K562 (cell line): Measurements from ENCODE around the gene TRAF7. TPM values are rescaled to one million over a fixed set of nuclear protein-coding genes. Genes with fewer than 3 reads are reported as not detected.

ENCODE experiments used
- CEBPG ChIP-seq, 3 experiments: fragments of 200-800 bp in 1 of 3; sonication (Bioruptor generic) in 1 of 3; sonication (generic) in 1 of 3; formaldehyde crosslinking in 1 of 3; IDR thresholded peaks in 2 of 3; conservative IDR thresholded peaks in 1 of 3; 2 replicates each; pipeline versions ENCODE4 v1.6.1 to v1.8.0; 2016 to 2022; ENCODE audit warnings: missing compliant biosample characterization in 2 of 3, missing genetic modification characterization in 2 of 3, mild to moderate bottlenecking in 1 of 3, missing genetic modification reagents in 1 of 3
- E2F3 ChIP-seq: fragments of 250-450 bp; sonication (Bioruptor Pico); IDR thresholded peaks from 2 replicates; pipeline ENCODE4 v1.4.0; 2020; ENCODE audit warnings: mild to moderate bottlenecking
- E2F5 ChIP-seq: sonication (generic); formaldehyde crosslinking; IDR thresholded peaks from 2 replicates; pipeline ENCODE4 v1.8.0; 2022; ENCODE audit warnings: mild to moderate bottlenecking, missing genetic modification reagents
- GATAD2A ChIP-seq: fragments of 450-650 bp; IDR thresholded peaks from 2 replicates; pipeline ENCODE4 v1.6.1; 2017
- HMG20A ChIP-seq: fragments of 450-650 bp; formaldehyde crosslinking; conservative IDR thresholded peaks from 2 replicates; pipeline ENCODE4 v1.4.0; 2020; ENCODE audit warnings: mild to moderate bottlenecking, mixed read lengths
- KLF13 ChIP-seq: fragments of 450-650 bp; IDR thresholded peaks from 2 replicates; pipeline ENCODE4 v1.6.1; 2016; ENCODE audit warnings: missing genetic modification characterization, low read depth, mild to moderate bottlenecking, missing compliant biosample characterization, moderate library complexity, borderline replicate concordance
- LEF1 ChIP-seq: fragments of 450-650 bp; IDR thresholded peaks from 2 replicates; pipeline ENCODE4 v1.6.1; 2016; ENCODE audit warnings: mild to moderate bottlenecking
- MLLT1 ChIP-seq, 2 experiments: fragments of 450-650 bp; IDR thresholded peaks; 2 replicates each; pipeline ENCODE4 v1.6.1; 2016
- NONO ChIP-seq, 2 experiments: fragments of 200-400 bp in 1 of 2; fragments of 450-650 bp in 1 of 2; formaldehyde crosslinking in 1 of 2; IDR thresholded peaks; 2 replicates each; pipeline ENCODE4 v1.6.1; 2017; ENCODE audit warnings: low read depth in 2 of 2, mild to moderate bottlenecking in 2 of 2, moderate library complexity in 2 of 2, low read length in 1 of 2
- XRCC5 ChIP-seq: fragments of 200-400 bp; formaldehyde crosslinking; IDR thresholded peaks from 2 replicates; pipeline ENCODE4 v1.6.1; 2017; ENCODE audit warnings: low read depth, mild to moderate bottlenecking, low read length
- ZNF3 ChIP-seq: fragments of 250-450 bp; sonication (Bioruptor Pico); IDR thresholded peaks from 2 replicates; pipeline ENCODE4 v1.5.0; 2021; ENCODE audit warnings: mild to moderate bottlenecking, moderate library complexity
- ZNF511 ChIP-seq: sonication (generic); formaldehyde crosslinking; IDR thresholded peaks from 2 replicates; pipeline ENCODE4 v1.8.0; 2022; ENCODE audit warnings: mild to moderate bottlenecking, missing genetic modification reagents
- ZNF77 ChIP-seq: fragments of 250-450 bp; sonication (Bioruptor Pico); IDR thresholded peaks from 2 replicates; pipeline ENCODE4 v1.5.0; 2020
- polyA plus RNA-seq, 8 experiments: library from polyadenylated mRNA; depleted of rRNA in 4 of 8; stranded (reverse) in 5 of 8; unstranded in 3 of 8; fragments of >200 nt; fragmentation: Nextera tagmentation in 2 of 8; fragmentation: Illumina TruSeq in 1 of 8; extraction: Ambion mirVana in 2 of 8; extraction: Trizol in 1 of 8; gene quantifications; 2 replicates each; pipeline versions ENCODE4 v1.2.1 to v1.2.3, GENCODE V29; 2011 to 2014; ENCODE audit warnings: inconsistent platforms in 1 of 8, missing spikeins in 1 of 8
- total RNA-seq, 7 experiments: library from RNA; depleted of rRNA in 6 of 7; stranded (reverse); fragments of >200 nt in 6 of 7; fragmentation: Illumina TruSeq in 2 of 7; extraction: Trizol in 2 of 7; gene quantifications; 2 replicates each; pipeline versions ENCODE4 v1.2.1 to v1.2.3, GENCODE V29; 2011 to 2021; ENCODE audit warnings: low replicate concordance in 1 of 7
- TF ChIP-seq, protein P1 (sequence below): fragments of 450-650 bp; formaldehyde crosslinking; IDR thresholded peaks from 2 replicates; pipeline ENCODE4 v1.4.0; 2020; ENCODE audit warnings: mild to moderate bottlenecking, moderate library complexity
- TF ChIP-seq, protein P2 (sequence below), 3 experiments: fragments of 200-800 bp in 1 of 3; sonication (Bioruptor generic) in 1 of 3; sonication (generic) in 1 of 3; formaldehyde crosslinking in 1 of 3; IDR thresholded peaks; 2 replicates each; pipeline versions ENCODE4 v1.6.1 to v1.8.0; 2016 to 2022; ENCODE audit warnings: mild to moderate bottlenecking in 2 of 3, missing compliant biosample characterization in 2 of 3, missing genetic modification characterization in 2 of 3, missing genetic modification reagents in 1 of 3
- TF ChIP-seq, protein P3 (sequence below), 2 experiments: fragments of 450-650 bp; conservative IDR thresholded peaks; 2 replicates each; pipeline ENCODE4 v1.6.1; 2017; ENCODE audit warnings: mild to moderate bottlenecking in 2 of 2, moderate library complexity in 2 of 2

TRAF7 gene
- total and polyA plus RNA-seq, 9 of the 15 experiments (the other 6 are each of a cell fraction or from before 2014, with no cell fraction given), result 1.1 to 113 (median 41.6) TPM

DNA sequence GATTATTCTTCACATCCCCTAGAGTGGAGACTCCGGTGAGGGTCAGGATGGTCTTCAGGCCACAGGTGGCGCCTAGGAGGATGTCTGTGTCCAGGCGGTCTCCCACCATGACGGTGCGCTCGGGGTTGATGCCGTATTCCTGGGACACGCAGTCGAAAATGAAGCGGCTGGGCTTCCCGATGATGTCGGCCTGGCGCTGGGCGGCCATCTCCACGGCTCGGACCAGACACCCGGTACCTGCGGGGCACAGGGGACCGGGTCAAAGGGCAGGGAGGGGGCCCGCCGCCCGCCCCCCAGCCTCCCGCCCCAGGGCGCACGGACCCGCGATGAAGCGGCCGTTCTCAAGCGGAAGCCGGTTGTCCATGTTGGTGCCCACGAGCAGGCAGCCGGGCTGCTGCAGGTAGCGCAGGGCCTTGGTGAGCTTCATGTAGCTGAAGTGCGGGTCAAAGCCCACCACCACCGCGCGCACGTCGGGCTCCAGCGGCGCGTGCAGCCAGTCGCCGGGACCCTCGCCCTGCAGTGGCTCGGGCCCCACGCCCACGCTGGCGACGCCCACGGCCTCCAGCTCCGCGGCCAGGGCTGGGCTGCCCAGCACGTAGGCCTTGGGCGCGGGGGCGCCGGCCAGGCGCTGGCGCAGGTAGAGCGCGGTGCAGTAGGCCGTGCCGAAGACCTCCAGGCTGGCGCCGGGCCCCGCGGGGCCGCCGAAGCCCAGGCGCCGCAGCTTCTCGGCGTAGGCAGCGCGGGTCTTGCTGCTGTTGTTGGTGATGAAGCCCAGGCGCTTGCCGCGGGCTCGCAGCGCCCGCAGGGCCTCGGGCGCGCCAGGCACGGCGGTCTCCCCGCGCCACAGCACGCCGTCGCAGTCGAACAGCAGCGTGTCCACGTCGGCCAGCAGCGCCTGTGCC is 58.5 kb downstream of the TRAF7 start (continued):
- TF ChIP-seq, protein P1, sequence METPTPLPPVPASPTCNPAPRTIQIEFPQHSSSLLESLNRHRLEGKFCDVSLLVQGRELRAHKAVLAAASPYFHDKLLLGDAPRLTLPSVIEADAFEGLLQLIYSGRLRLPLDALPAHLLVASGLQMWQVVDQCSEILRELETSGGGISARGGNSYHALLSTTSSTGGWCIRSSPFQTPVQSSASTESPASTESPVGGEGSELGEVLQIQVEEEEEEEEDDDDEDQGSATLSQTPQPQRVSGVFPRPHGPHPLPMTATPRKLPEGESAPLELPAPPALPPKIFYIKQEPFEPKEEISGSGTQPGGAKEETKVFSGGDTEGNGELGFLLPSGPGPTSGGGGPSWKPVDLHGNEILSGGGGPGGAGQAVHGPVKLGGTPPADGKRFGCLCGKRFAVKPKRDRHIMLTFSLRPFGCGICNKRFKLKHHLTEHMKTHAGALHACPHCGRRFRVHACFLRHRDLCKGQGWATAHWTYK (CRISPR knock-in tag), result 0 out of 2 replicates have a peak, but pooled peaks have one; percentile 15
- TF ChIP-seq GATAD2A (no peak), CEBPG (CRISPR knock-in tag; IDR thresholded peaks at IDR 0.05) (no peak), CEBPG (tag; conservative IDR thresholded peaks at IDR 0.05 in 1 of 2, IDR thresholded peaks at IDR 0.05 in 1 of 2) (no peak), ZNF3 (CRISPR knock-in tag) (no peak), E2F5 (CRISPR knock-in tag) (peak; percentile 18; the same call in 1 of the 2 replicates), LEF1 (no peak), ZNF77 (no peak), E2F3 (CRISPR knock-in tag) (0 out of 2 replicates have a peak, but pooled peaks have one; percentile 30), KLF13 (tag) (no peak), MLLT1 (IDR thresholded peaks at IDR 0.05) (no peak), NONO (IDR thresholded peaks at IDR 0.05; ENCODE audit: low read depth in 2 of 2, low read length in 1 of 2) (peak in 1 of 2 experiments; percentile 52; a peak in 1 of 4 replicates), ZNF511 (0 out of 2 replicates have a peak, but pooled peaks have one; percentile 65), HMG20A (CRISPR knock-in tag) (no peak), XRCC5 (no peak)
- TF ChIP-seq, protein P2, sequence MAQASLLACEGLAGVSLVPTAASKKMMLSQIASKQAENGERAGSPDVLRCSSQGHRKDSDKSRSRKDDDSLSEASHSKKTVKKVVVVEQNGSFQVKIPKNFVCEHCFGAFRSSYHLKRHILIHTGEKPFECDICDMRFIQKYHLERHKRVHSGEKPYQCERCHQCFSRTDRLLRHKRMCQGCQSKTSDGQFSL (CRISPR knock-in tag; IDR thresholded peaks at IDR 0.05), result 0 out of 2 replicates have a peak, but pooled peaks have one; percentile 39
- TF ChIP-seq, protein P2 (tag; IDR thresholded peaks at IDR 0.05), result no peak
- TF ChIP-seq, protein P3, sequence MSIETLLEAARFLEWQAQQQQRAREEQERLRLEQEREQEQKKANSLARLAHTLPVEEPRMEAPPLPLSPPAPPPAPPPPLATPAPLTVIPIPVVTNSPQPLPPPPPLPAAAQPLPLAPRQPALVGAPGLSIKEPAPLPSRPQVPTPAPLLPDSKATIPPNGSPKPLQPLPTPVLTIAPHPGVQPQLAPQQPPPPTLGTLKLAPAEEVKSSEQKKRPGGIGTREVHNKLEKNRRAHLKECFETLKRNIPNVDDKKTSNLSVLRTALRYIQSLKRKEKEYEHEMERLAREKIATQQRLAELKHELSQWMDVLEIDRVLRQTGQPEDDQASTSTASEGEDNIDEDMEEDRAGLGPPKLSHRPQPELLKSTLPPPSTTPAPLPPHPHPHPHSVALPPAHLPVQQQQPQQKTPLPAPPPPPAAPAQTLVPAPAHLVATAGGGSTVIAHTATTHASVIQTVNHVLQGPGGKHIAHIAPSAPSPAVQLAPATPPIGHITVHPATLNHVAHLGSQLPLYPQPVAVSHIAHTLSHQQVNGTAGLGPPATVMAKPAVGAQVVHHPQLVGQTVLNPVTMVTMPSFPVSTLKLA (conservative IDR thresholded peaks at IDR 0.05), result no peak
